GM19023 (cell line): ENCODE results near the gene SLC22A5.
A peak's percentile ranks its signal among the peaks of the same experiment; 100 is the strongest.

Experiments
- ATAC-seq: cut with Tn5 transposase; IDR thresholded peaks from one replicate; pipeline ENCODE4 v1.9.1; 2021; ENCODE audit warnings: mild to moderate bottlenecking, moderate library complexity; ENCODE audit not compliant: unreplicated experiment

SLC22A5 gene

GRCh38 chr5:132365213-132365612 lies 4.3 kb upstream of the SLC22A5 start:
- no peak for ATAC-seq

GRCh38 chr5:132368186-132368585 lies 1.3 kb upstream of the SLC22A5 start:
- no peak for ATAC-seq

- no peak for ATAC-seq
Measured at GRCh38 chr5:132369007-132369473, 470 bp upstream of the SLC22A5 start.

- no peak for ATAC-seq
Measured at GRCh38 chr5:132370181-132370970, 866 bp downstream of the SLC22A5 start.

GRCh38 chr5:132370971-132371602 lies 1.6 kb downstream of the SLC22A5 start:
- no peak for ATAC-seq

- ATAC-seq = no peak
Measured at GRCh38 chr5:132371603-132371994, 2.1 kb downstream of the SLC22A5 start.

- no peak for ATAC-seq
Measured at GRCh38 chr5:132372127-132372526, 2.6 kb downstream of the SLC22A5 start.

- ATAC-seq = no peak
Measured at GRCh38 chr5:132372542-132372941, 3.0 kb downstream of the SLC22A5 start.

GRCh38 chr5:132375957-132376356 lies 6.4 kb downstream of the SLC22A5 start:
- ATAC-seq = no peak

- no peak for ATAC-seq
Measured at GRCh38 chr5:132376694-132377641, 7.5 kb downstream of the SLC22A5 start.

- no peak for ATAC-seq
Measured at GRCh38 chr5:132377738-132378137, 8.2 kb downstream of the SLC22A5 start.

GRCh38 chr5:132378580-132378979 lies 9.1 kb downstream of the SLC22A5 start:
- ATAC-seq = no peak

GRCh38 chr5:132380047-132380446 lies 10.5 kb downstream of the SLC22A5 start:
- ATAC-seq = no peak

- ATAC-seq = no peak
Measured at GRCh38 chr5:132380741-132381140, 11.2 kb downstream of the SLC22A5 start.

- no peak for ATAC-seq
Measured at GRCh38 chr5:132381614-132382013, 12.1 kb downstream of the SLC22A5 start.

- no peak for ATAC-seq
Measured at GRCh38 chr5:132383261-132383660, 13.8 kb downstream of the SLC22A5 start.

GRCh38 chr5:132383984-132384383 lies 14.5 kb downstream of the SLC22A5 start:
- ATAC-seq = no peak

- no peak for ATAC-seq
Measured at GRCh38 chr5:132384506-132385050, 15.1 kb downstream of the SLC22A5 start.

- no peak for ATAC-seq
Measured at GRCh38 chr5:132385326-132386105, 16.0 kb downstream of the SLC22A5 start.

- ATAC-seq = peak; percentile 89
Measured at GRCh38 chr5:132386644-132387286, 17.3 kb downstream of the SLC22A5 start.
